BLaER1 (cell line): ENCODE results near the gene CERT1.
"Not testable (repeated sequence)": the region's sequence is repeated elsewhere in the genome, so short reads cannot be mapped to it uniquely, and the experiment has no call there.

Experiments
- H3K27ac ChIP-seq: shearing (Covaris generic); formaldehyde crosslinking; 2 replicates; pipeline ENCODE4 v1.8.1; 2022
- H3K27me3 ChIP-seq: shearing (Covaris generic); formaldehyde crosslinking; 2 replicates; pipeline ENCODE4 v1.8.1; 2022
- H3K36me3 ChIP-seq: shearing (Covaris generic); formaldehyde crosslinking; 2 replicates; pipeline ENCODE4 v1.8.1; 2022
- H3K4me1 ChIP-seq: shearing (Covaris generic); formaldehyde crosslinking; 2 replicates; pipeline ENCODE4 v1.8.1; 2022
- H3K4me2 ChIP-seq: shearing (Covaris generic); formaldehyde crosslinking; 2 replicates; pipeline ENCODE4 v1.8.1; 2022
- H3K4me3 ChIP-seq: shearing (Covaris generic); formaldehyde crosslinking; 2 replicates; pipeline ENCODE4 v1.8.1; 2022
- H3K9ac ChIP-seq: shearing (Covaris generic); formaldehyde crosslinking; 2 replicates; pipeline ENCODE4 v1.8.1; 2022
- H3K9me3 ChIP-seq: shearing (Covaris generic); formaldehyde crosslinking; 2 replicates; pipeline ENCODE4 v1.8.1; 2022
- H4K20me1 ChIP-seq: shearing (Covaris generic); formaldehyde crosslinking; 2 replicates; pipeline ENCODE4 v1.8.1; 2022
- Cebpa-rat ChIP-seq: shearing (Covaris generic); IDR thresholded peaks from 2 replicates; pipeline ENCODE4 v1.8.1; 2022

Gene CERT1, protein sequence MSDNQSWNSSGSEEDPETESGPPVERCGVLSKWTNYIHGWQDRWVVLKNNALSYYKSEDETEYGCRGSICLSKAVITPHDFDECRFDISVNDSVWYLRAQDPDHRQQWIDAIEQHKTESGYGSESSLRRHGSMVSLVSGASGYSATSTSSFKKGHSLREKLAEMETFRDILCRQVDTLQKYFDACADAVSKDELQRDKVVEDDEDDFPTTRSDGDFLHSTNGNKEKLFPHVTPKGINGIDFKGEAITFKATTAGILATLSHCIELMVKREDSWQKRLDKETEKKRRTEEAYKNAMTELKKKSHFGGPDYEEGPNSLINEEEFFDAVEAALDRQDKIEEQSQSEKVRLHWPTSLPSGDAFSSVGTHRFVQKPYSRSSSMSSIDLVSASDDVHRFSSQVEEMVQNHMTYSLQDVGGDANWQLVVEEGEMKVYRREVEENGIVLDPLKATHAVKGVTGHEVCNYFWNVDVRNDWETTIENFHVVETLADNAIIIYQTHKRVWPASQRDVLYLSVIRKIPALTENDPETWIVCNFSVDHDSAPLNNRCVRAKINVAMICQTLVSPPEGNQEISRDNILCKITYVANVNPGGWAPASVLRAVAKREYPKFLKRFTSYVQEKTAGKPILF

DNA sequence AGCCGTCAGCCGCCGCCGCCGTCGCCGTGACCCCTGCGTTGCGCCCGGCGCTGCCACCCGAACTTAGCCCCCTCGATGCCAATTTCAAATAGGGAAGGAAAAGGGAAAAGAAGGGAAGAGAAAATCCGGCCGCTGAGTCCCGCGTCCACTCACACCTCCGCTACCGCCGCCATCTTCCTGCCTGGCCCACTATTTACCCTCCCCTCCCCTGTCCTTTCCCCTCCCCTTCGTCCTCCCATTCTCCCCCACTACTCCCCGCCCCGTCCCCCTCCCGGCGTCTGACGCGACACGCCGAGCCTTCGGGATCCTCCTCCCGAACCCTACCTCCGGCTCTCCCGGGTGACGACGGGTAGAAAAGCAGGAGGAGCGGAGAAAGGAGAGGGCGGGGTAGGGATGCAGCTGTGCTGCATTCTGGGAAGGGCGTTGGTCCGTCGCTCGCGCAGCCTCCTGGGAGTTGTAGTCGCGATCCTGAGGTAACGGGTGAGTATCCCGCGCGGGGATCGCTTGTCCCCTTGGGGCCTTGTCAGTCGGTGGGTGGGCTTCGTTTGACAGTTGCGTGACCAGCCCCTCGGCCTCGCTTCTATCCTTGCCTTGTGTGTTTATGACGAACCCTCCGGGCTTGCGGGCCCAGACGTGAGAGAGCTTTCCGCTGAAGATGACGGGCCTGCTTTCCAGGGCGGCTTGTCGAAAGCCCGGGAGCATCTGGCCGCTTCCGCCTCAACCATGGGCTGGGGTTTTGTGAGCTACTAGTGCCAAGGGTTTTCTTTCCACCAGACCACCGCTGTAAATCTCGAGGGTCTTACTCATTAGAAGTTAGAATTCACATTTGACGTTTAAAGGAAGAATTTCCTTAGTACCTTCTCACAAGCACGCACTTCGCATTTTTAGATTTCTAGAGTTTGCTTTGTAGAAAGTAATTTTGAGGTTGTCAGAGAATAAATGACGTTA, at the start of gene CERT1, which contains the start of gene POLK:
TSS of gene CERT1 (minus strand) at position 195 of the 948 bp plus-strand sequence. CDS start 422 bp downstream, outside the sequence.
TSS of gene POLK (plus strand) at position 457 of the 948 bp plus-strand sequence.
- no peak for TF ChIP-seq Cebpa-rat
- peaks cover 13% of the 10 kb centered on the region; the same call in 1 of the 2 replicates for H3K9me3 ChIP-seq

DNA sequence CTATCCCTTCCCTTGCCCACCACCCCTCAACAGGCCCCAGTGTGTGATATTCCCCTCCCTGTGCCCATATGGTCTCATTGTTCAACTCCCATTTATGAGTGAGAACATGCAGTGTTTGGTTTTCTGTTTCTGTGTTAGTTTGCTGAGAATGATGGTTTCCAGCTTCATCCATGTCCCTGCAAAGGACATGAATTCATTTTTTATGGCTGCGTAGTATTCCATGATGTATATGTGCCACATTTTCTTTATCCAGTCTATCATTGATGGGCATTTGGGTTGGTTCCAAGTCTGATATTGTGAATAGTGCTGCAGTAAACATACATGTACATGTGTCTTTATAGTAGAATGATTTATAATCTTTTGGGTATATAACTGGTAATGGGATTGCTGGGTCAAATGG, 49.2 kb upstream of the CERT1 start:
- H3K36me3 ChIP-seq = peaks cover 48% of the 10 kb centered on the region
- not testable (repeated sequence) for H3K27ac ChIP-seq, H3K4me3 ChIP-seq, H3K4me1 ChIP-seq, H3K4me2 ChIP-seq, H4K20me1 ChIP-seq, H3K27me3 ChIP-seq, H3K9ac ChIP-seq
- peaks cover 48% of the 10 kb centered on the region for H3K9me3 ChIP-seq

More for the DNA sequence above, at the start of gene CERT1, which contains the start of gene POLK:
- Histone ChIP-seq H3K9ac (peak within 1 kb of the TSS; percentile 91), H4K20me1 (peaks cover 19% of the 10 kb centered on the region; the same call in 1 of the 2 replicates), H3K4me2 (peak within 1 kb of the TSS; percentile 85), H3K27ac (peak within 1 kb of the TSS; percentile 87), H3K36me3 (0 out of 2 replicates have a peak, but pooled peaks cover 5% of the 10 kb centered on the region), H3K27me3 (no peaks in the 10 kb centered on the region), H3K4me1 (peaks cover 42% of the 10 kb centered on the region), H3K4me3 (peak within 1 kb of the TSS; percentile 88)

DNA sequence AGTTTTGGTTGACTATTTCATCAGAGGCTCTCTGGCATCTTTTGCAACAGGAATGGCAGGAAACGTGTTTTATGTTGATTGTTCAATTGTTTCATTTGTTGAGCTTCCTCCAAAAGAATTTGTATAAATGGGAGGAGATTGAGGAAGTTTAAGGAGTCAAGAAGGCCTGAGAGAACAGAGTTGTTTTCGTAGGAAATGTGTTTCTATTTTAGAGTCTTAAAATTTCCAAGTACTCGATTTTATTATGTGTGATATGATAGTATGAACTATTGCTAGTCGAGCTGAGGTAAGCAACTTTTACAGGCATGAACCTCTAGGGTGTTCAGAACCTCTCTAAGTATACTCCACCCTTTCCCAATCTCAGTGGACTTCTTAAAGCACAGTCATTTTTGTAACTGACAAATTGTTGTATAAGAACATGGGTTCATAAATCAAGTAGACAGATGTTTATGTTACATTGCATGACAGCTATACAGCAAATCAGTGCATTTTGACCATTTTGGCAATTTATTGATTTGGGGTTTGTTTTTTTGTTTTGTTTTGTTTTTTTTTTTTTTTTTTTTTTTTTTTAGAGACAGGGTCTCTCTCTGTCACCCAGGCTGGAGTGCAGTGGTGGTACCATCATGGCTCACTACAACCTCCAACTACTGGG, 47.7 kb upstream of the CERT1 start:
- Histone ChIP-seq H3K9ac (no peak overlapping the region), H3K27me3 (no peaks in the 10 kb centered on the region), H3K27ac (no peak overlapping the region), H3K4me2 (no peak overlapping the region), H3K4me3 (no peak overlapping the region), H3K9me3 (peaks cover 39% of the 10 kb centered on the region), H4K20me1 (no peaks in the 10 kb centered on the region), H3K36me3 (peaks cover 54% of the 10 kb centered on the region), H3K4me1 (no peaks in the 10 kb centered on the region)
- TF ChIP-seq Cebpa-rat = no peak

DNA sequence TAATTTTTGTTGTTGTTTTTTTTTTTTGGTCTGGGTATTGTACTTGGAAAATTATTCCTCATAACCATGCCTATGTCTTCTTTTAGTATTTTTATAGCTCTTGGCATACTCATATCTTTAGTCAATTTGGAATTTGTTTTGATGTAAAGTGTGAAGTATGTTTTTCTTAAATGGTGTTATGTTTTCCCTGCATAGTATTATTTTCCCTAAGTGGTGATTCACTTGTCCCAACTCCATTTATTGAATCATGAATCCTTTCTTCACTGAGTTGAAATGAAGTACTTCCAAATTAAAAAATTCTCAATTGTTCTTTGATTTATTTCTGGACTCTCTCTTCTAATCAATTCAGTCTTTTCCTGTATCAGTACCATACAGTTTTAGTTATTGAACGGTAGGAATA, 46.8 kb upstream of the CERT1 start:
- TF ChIP-seq Cebpa-rat = no peak
- Histone ChIP-seq H4K20me1 (no peaks in the 10 kb centered on the region), H3K27ac (no peak overlapping the region), H3K9ac (no peak overlapping the region), H3K36me3 (peaks cover 60% of the 10 kb centered on the region), H3K9me3 (peaks cover 31% of the 10 kb centered on the region), H3K4me3 (no peak overlapping the region), H3K4me1 (no peaks in the 10 kb centered on the region), H3K4me2 (no peak overlapping the region), H3K27me3 (no peaks in the 10 kb centered on the region)

DNA sequence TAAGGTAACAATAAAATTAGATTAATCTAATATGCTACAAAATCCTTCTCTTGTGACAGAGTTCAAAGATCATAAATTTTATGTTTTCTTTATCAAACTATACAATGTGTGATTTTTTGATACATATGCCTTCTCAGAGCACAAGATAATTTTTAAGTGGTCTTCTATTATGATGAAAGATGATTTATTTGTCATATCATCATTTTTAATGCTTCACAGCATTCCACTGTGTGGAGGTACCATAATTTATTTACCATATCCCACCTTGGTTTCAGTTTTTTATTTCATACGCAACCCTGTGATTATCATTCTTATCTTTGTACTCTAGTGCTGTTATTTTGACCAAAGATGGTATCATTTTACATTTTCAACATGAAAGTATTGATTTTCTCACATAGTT, 41.9 kb upstream of the CERT1 start:
- no peak overlapping the region for H3K4me3 ChIP-seq
- H3K4me2 ChIP-seq = no peak overlapping the region
- TF ChIP-seq Cebpa-rat = no peak
- H3K36me3 ChIP-seq = peaks cover 62% of the 10 kb centered on the region
- no peak overlapping the region for H3K9ac ChIP-seq
- peaks cover 9% of the 10 kb centered on the region; the same call in 1 of the 2 replicates for H3K9me3 ChIP-seq
- H3K27ac ChIP-seq = no peak overlapping the region
- no peaks in the 10 kb centered on the region for H4K20me1 ChIP-seq
- H3K27me3 ChIP-seq = no peaks in the 10 kb centered on the region
- no peaks in the 10 kb centered on the region for H3K4me1 ChIP-seq

DNA sequence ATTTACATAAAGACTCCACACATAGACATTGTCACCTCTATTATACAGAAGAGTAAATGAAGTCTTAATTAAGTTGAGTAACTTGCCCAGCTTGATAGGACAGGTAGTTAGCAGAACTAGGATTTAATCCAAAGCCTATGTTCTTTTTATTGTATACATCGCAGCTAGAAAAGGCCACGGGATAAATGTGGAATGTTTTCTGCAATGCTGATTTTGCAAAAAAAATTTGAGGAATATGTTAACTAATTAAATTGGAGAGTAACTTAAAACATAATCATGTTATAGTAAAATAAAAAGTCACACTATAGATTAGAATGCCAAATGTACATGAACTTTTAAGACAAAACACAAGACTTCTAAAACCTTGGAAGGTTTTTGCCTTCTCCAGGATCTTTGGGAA, 41.3 kb upstream of the CERT1 start:
- H3K4me1 ChIP-seq = no peaks in the 10 kb centered on the region
- H3K27ac ChIP-seq = no peak overlapping the region
- no peak for TF ChIP-seq Cebpa-rat
- H3K27me3 ChIP-seq = no peaks in the 10 kb centered on the region
- peaks cover 60% of the 10 kb centered on the region for H3K36me3 ChIP-seq
- H3K9ac ChIP-seq = no peak overlapping the region
- peaks cover 9% of the 10 kb centered on the region; the same call in 1 of the 2 replicates for H3K9me3 ChIP-seq
- no peak overlapping the region for H3K4me3 ChIP-seq
- 0 out of 2 replicates have a peak, but pooled peaks cover 2% of the 10 kb centered on the region for H4K20me1 ChIP-seq
- H3K4me2 ChIP-seq = no peak overlapping the region

DNA sequence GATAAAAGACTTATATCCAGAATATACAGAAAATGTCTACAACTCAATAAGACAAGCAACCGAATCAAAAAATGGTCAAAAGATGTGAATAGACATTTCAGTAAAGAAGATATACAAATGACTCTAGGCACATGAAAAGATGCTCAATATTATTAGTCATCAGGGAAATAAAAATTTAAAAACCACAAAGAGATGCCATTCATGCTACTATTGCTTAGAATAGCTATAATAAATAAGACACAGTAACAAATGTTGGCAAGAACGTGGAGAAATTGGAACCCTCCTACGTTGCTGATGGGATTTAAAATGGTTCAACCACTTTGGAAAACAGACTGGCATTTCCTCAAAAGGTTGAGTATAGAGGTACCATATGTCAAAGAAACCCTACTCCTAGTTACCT, 40.0 kb upstream of the CERT1 start:
- H3K9ac ChIP-seq = no peak overlapping the region
- H3K36me3 ChIP-seq = peaks cover 50% of the 10 kb centered on the region
- H3K4me3 ChIP-seq = no peak overlapping the region
- 0 out of 2 replicates have a peak, but pooled peaks cover 6% of the 10 kb centered on the region for H4K20me1 ChIP-seq
- peaks cover under 1% of the 10 kb centered on the region; the same call in 1 of the 2 replicates for H3K9me3 ChIP-seq
- no peaks in the 10 kb centered on the region for H3K27me3 ChIP-seq
- no peaks in the 10 kb centered on the region for H3K4me1 ChIP-seq
- no peak overlapping the region for H3K27ac ChIP-seq
- H3K4me2 ChIP-seq = no peak overlapping the region
- no peak for TF ChIP-seq Cebpa-rat

DNA sequence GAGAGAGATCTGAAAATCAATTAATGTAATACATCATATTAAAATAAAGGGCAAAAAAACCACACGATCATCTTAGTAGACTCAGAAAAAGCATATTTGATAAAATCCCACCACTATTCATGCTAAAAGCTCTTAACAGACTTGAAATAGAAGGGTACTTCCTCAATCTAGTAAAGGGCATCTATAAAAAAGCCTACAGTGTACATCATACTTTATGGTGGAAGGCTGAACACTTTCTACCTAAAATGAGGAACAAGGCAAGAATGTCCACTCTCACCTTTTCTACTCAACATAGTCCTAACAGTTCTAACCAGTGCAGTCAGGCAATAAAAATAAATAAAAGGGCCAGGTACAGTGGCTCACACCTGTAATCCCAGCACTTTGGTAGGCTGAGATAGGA, 39.2 kb upstream of the CERT1 start:
- Histone ChIP-seq H3K9ac (no peak overlapping the region), H3K27me3 (no peaks in the 10 kb centered on the region), H4K20me1 (peaks cover 10% of the 10 kb centered on the region; the same call in 1 of the 2 replicates), H3K4me2 (no peak overlapping the region), H3K4me3 (no peak overlapping the region), H3K36me3 (peaks cover 44% of the 10 kb centered on the region), H3K27ac (no peak overlapping the region), H3K4me1 (no peaks in the 10 kb centered on the region), H3K9me3 (no peaks in the 10 kb centered on the region)
- no peak for TF ChIP-seq Cebpa-rat

DNA sequence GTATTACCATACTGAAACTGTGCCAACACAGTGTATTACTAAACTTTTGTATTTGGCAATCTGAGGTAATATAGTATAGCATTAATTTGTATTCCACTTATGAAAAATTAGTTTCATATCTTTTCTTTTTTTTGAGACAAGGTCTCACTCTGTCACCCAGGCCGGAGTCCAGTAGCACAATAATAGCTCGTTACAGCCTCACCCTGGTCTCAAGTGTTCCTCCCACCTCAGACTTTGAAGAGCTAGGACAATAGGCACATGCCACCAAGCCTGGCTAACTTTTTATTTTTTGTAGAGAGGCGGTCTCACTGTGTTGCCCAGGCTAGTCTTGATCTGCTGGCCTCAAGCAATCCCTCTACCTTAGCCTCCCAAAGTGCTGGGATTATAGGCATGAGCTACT, 36.4 kb upstream of the CERT1 start:
- Histone ChIP-seq H3K27me3 (no peaks in the 10 kb centered on the region), H3K4me3 (no peak overlapping the region), H3K27ac (no peak overlapping the region), H3K4me2 (no peak overlapping the region), H3K9me3 (no peaks in the 10 kb centered on the region), H3K36me3 (peaks cover 37% of the 10 kb centered on the region), H3K4me1 (no peaks in the 10 kb centered on the region), H3K9ac (no peak overlapping the region), H4K20me1 (peaks cover 25% of the 10 kb centered on the region; the same call in 1 of the 2 replicates)
- no peak for TF ChIP-seq Cebpa-rat
